Adrenal gland (tissue), 12 donors: Measurements from ENCODE around the gene AMPH. TPM values are rescaled to one million over a fixed set of nuclear protein-coding genes. Genes with fewer than 3 reads are reported as not detected.

Experiments
- DNase-seq, 7 donors: peaks; one replicate each; pipeline ENCODE4 v3.0.0-alpha.2; 2019 to 2020
- H3K27ac ChIP-seq, 5 donors: fragments of 200-600 bp; sonication (generic) in 4 of 5; 1 replicate in 3 of 5; 2 replicates in 2 of 5; pipeline versions ENCODE4 v1.5.1 to v1.8.0; 2016 to 2020; ENCODE audit warnings: mild to moderate bottlenecking in 1 of 5
- H3K27me3 ChIP-seq: fragments of 200-600 bp; 2 replicates; pipeline ENCODE4 v1.8.0; 2021
- H3K36me3 ChIP-seq, 2 donors: fragments of 200-600 bp; replicated peaks in 1 of 2; 1 replicate in 1 of 2; 2 replicates in 1 of 2; pipeline versions ENCODE4 v1.5.1 to v1.8.0; 2018 to 2022
- H3K4me1 ChIP-seq, 2 donors: fragments of 200-600 bp; replicated peaks in 1 of 2; 1 replicate in 1 of 2; 2 replicates in 1 of 2; pipeline versions ENCODE4 v1.5.1 to v1.8.0; 2018 to 2021
- H3K4me3 ChIP-seq, 4 donors: fragments of 200-600 bp; sonication (generic) in 3 of 4; one replicate each; pipeline ENCODE4 v1.5.1; 2016 to 2018
- H3K9me3 ChIP-seq, 3 donors: fragments of 200-600 bp; sonication (generic) in 1 of 3; replicated peaks in 1 of 3; 1 replicate in 2 of 3; 2 replicates in 1 of 3; pipeline versions ENCODE4 v1.5.1 to v1.8.0; 2016 to 2021
- CTCF ChIP-seq, 6 experiments: fragments of 450-650 bp in 4 of 6; fragments of 200-600 bp in 2 of 6; sonication (generic) in 1 of 6; IDR thresholded peaks; 1 replicate in 5 of 6; 2 replicates in 1 of 6; pipeline versions ENCODE4 v1.5.1 to v1.8.0; 2016 to 2021; ENCODE audit warnings: antibody characterized with exemption in 6 of 6, mild to moderate bottlenecking in 2 of 6, moderate library complexity in 1 of 6
- POLR2A ChIP-seq, 2 donors: fragments of 450-650 bp; IDR thresholded peaks; one replicate each; pipeline ENCODE4 v1.6.1; 2017; ENCODE audit warnings: antibody characterized with exemption in 2 of 2, mild to moderate bottlenecking in 2 of 2, moderate library complexity in 1 of 2
- WGBS, 4 donors: extraction: QIAGEN DNeasy Blood & Tissue Kit in 2 of 4; methylation state at CpG; one replicate each; pipeline versions ENCODE4 v1.1.5 to v1.1.7; 2013 to 2017; 5-methylcytosine and 5-hydroxymethylcytosine counted together
- intact Hi-C, 2 donors: fragments of 100-400 bp; cut with DNase I; formaldehyde crosslinking; loops; one replicate each; pipeline versions ENCODE4 v1.14.1 to v1.15.0; 2022 to 2023
- polyA plus RNA-seq, 3 donors: library from polyadenylated mRNA; stranded (reverse); fragments of 200-250 nt in 2 of 3; fragments of 350-450 nt in 1 of 3; fragmentation: Illumina TruSeq in 1 of 3; extraction: RNeasy Lipid Tissue Mini Kit (QIAGEN cat#74804) in 1 of 3; gene quantifications; one replicate each; pipeline ENCODE4 v1.2.3, GENCODE V29; 2013 to 2014
- total RNA-seq, 9 donors: library from RNA; depleted of rRNA in 4 of 9; stranded (reverse); fragments of >200 nt in 4 of 9; fragments of 120-200 nt in 1 of 9; fragmentation: NEBNext Ultra II Directional in 1 of 9; extraction: Animal tissue kit (Norgen Biotek cat#: 25700) in 1 of 9; gene quantifications; one replicate each; pipeline versions ENCODE4 v1.1.0 to v1.2.4, GENCODE V29; 2013 to 2023
- donor health status: healthy with polysubstance abuse.
- donor health status: Bipolar disorder and iron deficiency.
- donor health status: DM: yes; HTN: yes; CAD: no.
- donor health status: DM: no; HTN: no; CAD: no.
- donor health status: DM: no; HTN: no; CAD: no.
- donor health status: DM: yes; HTN: yes; CAD: no.

The AMPH gene
- total and polyA plus RNA-seq, 12 donors = 0.18 to 4.4 (median 1.1) TPM; not detected in 1

- intact Hi-C loops = no loop called here
- Histone ChIP-seq H3K4me3 (no peak overlapping the region), H3K27ac (no peak overlapping the region), H3K9me3 (no peaks in the 10 kb centered on the region), H3K4me1 (no peaks in the 10 kb centered on the region), H3K36me3 (no peaks in the 10 kb centered on the region), H3K27me3 (no peaks in the 10 kb centered on the region)
- DNase-seq = no peak
- WGBS, 4 donors = 62 to 69% (median 66%) methylated on average over 4 of the region's 4 CpGs
- no peak for TF ChIP-seq CTCF (IDR thresholded peaks at IDR 0.05)
- no peak for TF ChIP-seq POLR2A (IDR thresholded peaks at IDR 0.05)
Observed at GRCh38 chr7:38594949-38595348, 36.2 kb downstream of the AMPH start.

- intact Hi-C loops = no loop called here
- WGBS, 4 donors = 47 to 91% (median 69%) methylated on average over 2 of the region's 2 CpGs
- H3K27ac ChIP-seq = no peak overlapping the region
- H3K4me1 ChIP-seq = no peaks in the 10 kb centered on the region
- TF ChIP-seq CTCF (IDR thresholded peaks at IDR 0.05) (no peak), POLR2A (IDR thresholded peaks at IDR 0.05) (no peak)
- no peak overlapping the region for H3K4me3 ChIP-seq
- DNase-seq = no peak
- H3K9me3 ChIP-seq = no peaks in the 10 kb centered on the region
- no peaks in the 10 kb centered on the region for H3K27me3 ChIP-seq
- H3K36me3 ChIP-seq = no peaks in the 10 kb centered on the region
Observed at GRCh38 chr7:38592737-38593288, 38.4 kb downstream of the AMPH start.

- H3K4me3 ChIP-seq = no peak overlapping the region
- H3K4me1 ChIP-seq = no peaks in the 10 kb centered on the region
- H3K27ac ChIP-seq = no peak overlapping the region
- no peak for DNase-seq
- H3K9me3 ChIP-seq = no peaks in the 10 kb centered on the region
- 60 to 77% (median 67%) methylated on average over 6 of the region's 6 CpGs for WGBS, 4 donors
- no peaks in the 10 kb centered on the region for H3K36me3 ChIP-seq
- TF ChIP-seq POLR2A (IDR thresholded peaks at IDR 0.05) = no peak
- no peak for TF ChIP-seq CTCF (IDR thresholded peaks at IDR 0.05)
- no peaks in the 10 kb centered on the region for H3K27me3 ChIP-seq
- intact Hi-C loops = no loop called here
Observed at GRCh38 chr7:38585572-38586354, 45.4 kb downstream of the AMPH start.

GRCh38 chr7:38584443-38585210 lies 46.5 kb downstream of the AMPH start:
- H3K27me3 ChIP-seq = no peaks in the 10 kb centered on the region
- 77 to 82% (median 81%) methylated on average over 11 of the region's 11 CpGs for WGBS, 4 donors
- TF ChIP-seq POLR2A (IDR thresholded peaks at IDR 0.05) (no peak), CTCF (IDR thresholded peaks at IDR 0.05) (no peak)
- H3K36me3 ChIP-seq = no peaks in the 10 kb centered on the region
- no peak for DNase-seq
- no peak overlapping the region for H3K27ac ChIP-seq
- intact Hi-C loops = no loop called here
- H3K9me3 ChIP-seq = no peaks in the 10 kb centered on the region
- H3K4me1 ChIP-seq = no peaks in the 10 kb centered on the region
- H3K4me3 ChIP-seq = no peak overlapping the region
